Gastrocnemius medialis (tissue), 4 donors: ENCODE measurements around the gene NUF2. TPM values are rescaled to one million over a fixed set of nuclear protein-coding genes. Genes with fewer than 3 reads are reported as not detected.
"Not testable (repeated sequence)": the region's sequence is repeated elsewhere in the genome, so short reads cannot be mapped to it uniquely, and the experiment has no call there.

Source experiments
- ATAC-seq, 2 donors: fragments of 150-250 bp; one replicate each; pipeline ENCODE4 v1.9.1; 2016
- DNase-seq, 2 donors: peaks; one replicate each; pipeline ENCODE4 v3.0.0-alpha.2; 2019
- H3K27ac ChIP-seq, 4 donors: fragments of 200-600 bp; sonication (generic); 1 replicate in 1 of 4; 2 replicates in 3 of 4; pipeline ENCODE4 v1.5.1; 2016 to 2018; ENCODE audit warnings: mild to moderate bottlenecking in 2 of 4, moderate library complexity in 1 of 4
- H3K27me3 ChIP-seq, 3 donors: fragments of 200-600 bp; sonication (generic) in 2 of 3; 1 replicate in 1 of 3; 2 replicates in 2 of 3; pipeline versions ENCODE4 v1.5.1 to v1.6.0; 2016 to 2019; ENCODE audit warnings: mild to moderate bottlenecking in 1 of 3, moderate library complexity in 1 of 3
- H3K36me3 ChIP-seq, 2 donors: fragments of 200-600 bp; sonication (generic) in 1 of 2; one replicate each; pipeline ENCODE4 v1.5.1; 2017 to 2018
- H3K4me1 ChIP-seq, 2 donors: fragments of 200-600 bp; sonication (generic) in 1 of 2; one replicate each; pipeline ENCODE4 v1.5.1; 2016 to 2017; ENCODE audit warnings: mild to moderate bottlenecking in 2 of 2
- H3K4me3 ChIP-seq, 4 donors: fragments of 200-600 bp; sonication (generic) in 3 of 4; 1 replicate in 1 of 4; 2 replicates in 3 of 4; pipeline ENCODE4 v1.5.1; 2016 to 2019; ENCODE audit warnings: mild to moderate bottlenecking in 2 of 4
- H3K9me3 ChIP-seq, 3 donors: fragments of 200-600 bp; sonication (generic) in 2 of 3; 1 replicate in 1 of 3; 2 replicates in 2 of 3; pipeline ENCODE4 v1.5.1; 2016 to 2019
- CTCF ChIP-seq, 5 experiments: fragments of 450-650 bp in 3 of 5; fragments of 200-600 bp in 2 of 5; sonication (generic) in 2 of 5; IDR thresholded peaks in 4 of 5; conservative IDR thresholded peaks in 1 of 5; 1 replicate in 4 of 5; 2 replicates in 1 of 5; pipeline ENCODE4 v1.5.1; 2016 to 2019; ENCODE audit warnings: antibody characterized with exemption in 5 of 5, mild to moderate bottlenecking in 3 of 5, moderate library complexity in 3 of 5
- POLR2A ChIP-seq, 2 donors: fragments of 450-650 bp; IDR thresholded peaks; one replicate each; pipeline ENCODE4 v1.6.1; 2017; ENCODE audit warnings: antibody characterized with exemption in 2 of 2, mild to moderate bottlenecking in 2 of 2, moderate library complexity in 2 of 2
- in situ Hi-C, 4 donors: fragments of 200-750 bp; cut with MboI; loops; one replicate each; pipeline versions ENCODE4 v1.15.0 to v1.8.0; 2017; ENCODE audit warnings: low sequenced_read_pairs in 4 of 4
- intact Hi-C: fragments of 100-400 bp; cut with DNase I; formaldehyde crosslinking; loops from one replicate; pipeline ENCODE4 v1.15.1; 2023; ENCODE audit warnings: low total_unique reads
- total RNA-seq, 4 donors: library from RNA; depleted of rRNA; stranded (reverse); fragments of >200 nt; gene quantifications; one replicate each; pipeline versions ENCODE4 v1.1.0 to v1.2.3, GENCODE V29; 2016

Gene NUF2
- total RNA-seq, 4 donors from 2014 or later: not detected

GRCh38 chr1:163346326-163346870, 24.6 kb downstream of the NUF2 start:
- ATAC-seq (no peak), DNase-seq (no peak)
- Histone ChIP-seq H3K4me1 (no peaks in the 10 kb centered on the region), H3K9me3 (no peaks in the 10 kb centered on the region), H3K36me3 (no peaks in the 10 kb centered on the region), H3K27me3 (no peaks in the 10 kb centered on the region), H3K27ac (no peak overlapping the region), H3K4me3 (no peak overlapping the region)
- TF ChIP-seq CTCF (IDR thresholded peaks at IDR 0.05 in 4 of 5, conservative IDR thresholded peaks at IDR 0.05 in 1 of 5): no peak
- TF ChIP-seq POLR2A (IDR thresholded peaks at IDR 0.05): no peak
- in situ Hi-C loops: no loop called here
- intact Hi-C loops: no loop called here

- Histone ChIP-seq H3K27ac (no peak overlapping the region), H3K36me3 (no peaks in the 10 kb centered on the region), H3K27me3 (no peaks in the 10 kb centered on the region), H3K9me3 (no peaks in the 10 kb centered on the region), H3K4me3 (no peak overlapping the region), H3K4me1 (no peaks in the 10 kb centered on the region)
- no peak for ATAC-seq
- in situ Hi-C loops (no loop called here), intact Hi-C loops (no loop called here)
- no peak for TF ChIP-seq POLR2A (IDR thresholded peaks at IDR 0.05)
- no peak for TF ChIP-seq CTCF (IDR thresholded peaks at IDR 0.05 in 4 of 5, conservative IDR thresholded peaks at IDR 0.05 in 1 of 5)
- DNase-seq: no peak
These were observed 25.4 kb downstream of the NUF2 start for GRCh38 chr1:163347106-163347505.

DNA sequence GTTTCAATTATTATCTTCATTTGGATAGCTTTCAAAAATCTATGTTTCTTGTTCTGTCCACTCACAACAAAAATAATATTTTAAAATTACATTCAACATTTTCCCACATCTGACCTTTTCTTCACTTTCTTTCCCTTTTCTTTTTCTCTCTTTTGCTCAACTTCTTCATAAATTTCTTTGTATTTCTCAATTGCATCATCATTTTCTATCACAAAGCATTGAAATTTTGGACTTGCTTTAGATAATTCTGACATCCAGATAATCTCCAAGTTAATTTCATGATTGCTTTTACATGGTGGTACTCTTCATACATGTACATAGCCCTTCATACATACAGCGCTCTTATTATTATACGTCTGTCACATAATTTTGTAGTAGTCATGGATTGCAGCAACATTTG, 30.2 kb downstream of the NUF2 start:
- Histone ChIP-seq H3K9me3 (no peaks in the 10 kb centered on the region), H3K4me3 (no peak overlapping the region), H3K4me1 (no peaks in the 10 kb centered on the region), H3K27me3 (no peaks in the 10 kb centered on the region), H3K36me3 (no peaks in the 10 kb centered on the region), H3K27ac (no peak overlapping the region)
- in situ Hi-C loops: no loop called here
- ATAC-seq (no peak), DNase-seq (no peak)
- TF ChIP-seq POLR2A (IDR thresholded peaks at IDR 0.05) (no peak), CTCF (IDR thresholded peaks at IDR 0.05 in 4 of 5, conservative IDR thresholded peaks at IDR 0.05 in 1 of 5) (no peak)
- intact Hi-C loops: no loop called here

- intact Hi-C loops (no loop called here), in situ Hi-C loops (no loop called here)
- ATAC-seq: no peak
- DNase-seq: no peak
- TF ChIP-seq CTCF (IDR thresholded peaks at IDR 0.05 in 4 of 5, conservative IDR thresholded peaks at IDR 0.05 in 1 of 5) (no peak), POLR2A (IDR thresholded peaks at IDR 0.05) (no peak)
- Histone ChIP-seq H3K27me3 (no peaks in the 10 kb centered on the region), H3K27ac (no peak overlapping the region), H3K36me3 (no peaks in the 10 kb centered on the region), H3K4me3 (no peak overlapping the region), H3K9me3 (no peaks in the 10 kb centered on the region), H3K4me1 (no peaks in the 10 kb centered on the region)
These were observed 35.6 kb downstream of the NUF2 start for GRCh38 chr1:163357378-163357777.

GRCh38 chr1:163358172-163358571, 36.4 kb downstream of the NUF2 start:
- H3K9me3 ChIP-seq, H3K4me3 ChIP-seq, ATAC-seq, intact Hi-C loops, H3K27ac ChIP-seq, H3K36me3 ChIP-seq, H3K4me1 ChIP-seq, in situ Hi-C loops, DNase-seq, H3K27me3 ChIP-seq: not testable (repeated sequence)
